SH-SY5Y (cell line): ENCODE measurements around the gene KIF26B.

Experiments
- GATA2 ChIP-seq: IDR thresholded peaks from 2 replicates; pipeline ENCODE4 v1.6.1; 2011; ENCODE audit warnings: mild to moderate bottlenecking, low read depth, low read length
- GATA3 ChIP-seq: IDR thresholded peaks from 2 replicates; pipeline ENCODE4 v1.6.1; 2011; ENCODE audit warnings: low read depth, mild to moderate bottlenecking, low read length, moderate library complexity

- no peak for TF ChIP-seq GATA2
- no peak for TF ChIP-seq GATA3
Measured at GRCh38 chr1:245177071-245177900, 22.5 kb downstream of the KIF26B start.
